GM10266 (cell line): ENCODE results near the gene PTPRG.

Experiments
- DNase-seq: peaks from one replicate; pipeline ENCODE4 v3.0.0; 2012; ENCODE audit errors: extremely low spot score
- CTCF ChIP-seq: IDR thresholded peaks from 2 replicates; pipeline ENCODE4 v1.5.1; 2012; ENCODE audit warnings: mild to moderate bottlenecking, low read depth; ENCODE audit not compliant: control insufficient read depth, insufficient read depth; ENCODE audit errors: missing control alignments

PTPRG gene

GRCh38 chr3:62277986-62278385 is 716.6 kb downstream of the PTPRG start:
- no peak for TF ChIP-seq CTCF
- DNase-seq, result no peak

- DNase-seq, result no peak
- no peak for TF ChIP-seq CTCF
These were observed 720.4 kb downstream of the PTPRG start for GRCh38 chr3:62281726-62282125.

- no peak for DNase-seq
- no peak for TF ChIP-seq CTCF
These were observed 723.1 kb downstream of the PTPRG start for GRCh38 chr3:62284442-62284841.

- TF ChIP-seq CTCF, result no peak
- DNase-seq, result no peak
These were observed 726.1 kb downstream of the PTPRG start for GRCh38 chr3:62287392-62287927.

GRCh38 chr3:62289922-62290321 is 728.6 kb downstream of the PTPRG start:
- TF ChIP-seq CTCF, result no peak
- no peak for DNase-seq

GRCh38 chr3:62293051-62293780 is 731.8 kb downstream of the PTPRG start:
- no peak for TF ChIP-seq CTCF
- no peak for DNase-seq

GRCh38 chr3:62295571-62295970 is 734.2 kb downstream of the PTPRG start:
- no peak for DNase-seq
- no peak for TF ChIP-seq CTCF
